H1 (cell line): Measurements from ENCODE around the gene STARD8. TPM values are rescaled to one million over a fixed set of nuclear protein-coding genes. Genes with fewer than 3 reads are reported as not detected.

ENCODE experiments used
- CTCF ChIA-PET: fragments of 300-600 bp; sonication (Branson Sonifier 250); formaldehyde crosslinking; loops from one replicate; lab custom pipeline; 2021; ENCODE audit not compliant: partially characterized antibody; lab: Charles Lee
- POLR2A ChIA-PET: fragments of 300-600 bp; sonication (Branson Sonifier 250); formaldehyde crosslinking; loops from one replicate; lab custom pipeline; 2021; ENCODE audit warnings: inconsistent platforms; ENCODE audit not compliant: partially characterized antibody; lab: Charles Lee
- DNase-seq, 2 experiments: peaks; one replicate each; pipeline versions ENCODE4 v3.0.0 to v3.0.0-alpha.2; 2010 to 2022; ENCODE audit warnings: low spot score in 2 of 2, low read depth in 1 of 2, mixed read lengths in 1 of 2
- FAIRE-seq: peaks from 2 replicates; lab custom pipeline; 2011; peaks lifted over from hg19 to GRCh38; lab: Jason Lieb, UNC
- H2AFZ ChIP-seq: 2 replicates; pipeline ENCODE4 v1.8.1; 2012; ENCODE audit warnings: low read length, inconsistent platforms
- H2AK5ac ChIP-seq: 2 replicates; pipeline ENCODE4 v1.6.1; 2013; ENCODE audit warnings: low read depth, low read length
- H2BK120ac ChIP-seq: replicated peaks from 2 replicates; pipeline ENCODE3; 2013; ENCODE audit warnings: low read depth, low read length, inconsistent platforms
- H2BK12ac ChIP-seq: 2 replicates; pipeline ENCODE4 v1.6.1; 2013; ENCODE audit warnings: low read depth, low read length
- H2BK15ac ChIP-seq: 2 replicates; pipeline ENCODE4 v1.6.1; 2013; ENCODE audit warnings: low read length
- H2BK20ac ChIP-seq: 2 replicates; pipeline ENCODE4 v1.6.1; 2013; ENCODE audit warnings: low read length
- H2BK5ac ChIP-seq: 2 replicates; pipeline ENCODE4 v1.6.1; 2013; ENCODE audit warnings: low read depth, low read length
- H3K14ac ChIP-seq: 2 replicates; pipeline ENCODE4 v1.6.1; 2013; ENCODE audit warnings: inconsistent platforms; ENCODE audit not compliant: insufficient read length
- H3K18ac ChIP-seq: 2 replicates; pipeline ENCODE4 v1.6.1; 2013; ENCODE audit warnings: low read length; ENCODE audit errors: extremely low read depth
- H3K23ac ChIP-seq: 2 replicates; pipeline ENCODE4 v1.6.1; 2013; ENCODE audit warnings: inconsistent platforms; ENCODE audit not compliant: insufficient read length
- H3K23me2 ChIP-seq: 2 replicates; pipeline ENCODE4 v1.6.1; 2013; ENCODE audit warnings: low read depth, low read length
- H3K27ac ChIP-seq: 2 replicates; pipeline ENCODE4 v1.6.1; 2011; ENCODE audit warnings: low read depth, low read length, inconsistent platforms
- H3K27me3 ChIP-seq, 4 experiments: replicated peaks in 1 of 4; 1 replicate in 1 of 4; 2 replicates in 3 of 4; pipeline versions ENCODE4 v1.6.1 to v1.8.1; 2011 to 2013; ENCODE audit warnings: low read length in 3 of 4, mild to moderate bottlenecking in 3 of 4, inconsistent platforms in 2 of 4, mixed read lengths in 2 of 4, moderate library complexity in 1 of 4; ENCODE audit not compliant: control insufficient read depth in 3 of 4, insufficient read depth in 3 of 4; ENCODE audit errors: extremely low read depth in 1 of 4
- H3K36me3 ChIP-seq, 4 experiments: 2 replicates each; pipeline versions ENCODE4 v1.6.1 to v1.8.1; 2011 to 2013; ENCODE audit warnings: mild to moderate bottlenecking in 4 of 4, low read length in 3 of 4, moderate library complexity in 2 of 4, control low read depth in 1 of 4, inconsistent platforms in 1 of 4; ENCODE audit not compliant: insufficient read depth in 4 of 4, control insufficient read depth in 2 of 4
- H3K4ac ChIP-seq: replicated peaks from 2 replicates; pipeline ENCODE3; 2013; ENCODE audit warnings: low read length, low read depth, mixed read lengths, inconsistent platforms; ENCODE audit not compliant: insufficient read length
- H3K4me1 ChIP-seq, 4 experiments: replicated peaks in 1 of 4; 1 replicate in 1 of 4; 2 replicates in 3 of 4; pipeline versions ENCODE4 v1.6.1 to v1.8.1; 2011 to 2013; ENCODE audit warnings: low read length in 3 of 4, inconsistent platforms in 2 of 4, mixed read lengths in 1 of 4; ENCODE audit not compliant: insufficient read depth in 4 of 4, control insufficient read depth in 3 of 4
- H3K4me2 ChIP-seq, 2 experiments: 2 replicates each; pipeline versions ENCODE4 v1.6.1 to v1.8.1; 2011 to 2013; ENCODE audit warnings: low read depth in 2 of 2, low read length in 2 of 2, control low read depth in 1 of 2, inconsistent platforms in 1 of 2, mild to moderate bottlenecking in 1 of 2; ENCODE audit not compliant: insufficient read depth in 1 of 2
- H3K4me3 ChIP-seq, 4 experiments: fragments of 200-600, 300-600 bp in 1 of 4; sonication (generic), shearing (Covaris generic), sonication (Bioruptor Twin) in 1 of 4; 2 replicates each; pipeline versions ENCODE4 v1.5.1 to v1.8.1; 2011 to 2016; ENCODE audit warnings: low read length in 4 of 4, low read depth in 3 of 4, control low read depth in 2 of 4, inconsistent platforms in 2 of 4, mild to moderate bottlenecking in 2 of 4, mixed read lengths in 1 of 4, moderate library complexity in 1 of 4; ENCODE audit not compliant: insufficient read depth in 2 of 4; ENCODE audit errors: extremely low read depth in 1 of 4
- H3K56ac ChIP-seq: replicated peaks from 2 replicates; pipeline ENCODE3; 2013; ENCODE audit warnings: low read depth, mild to moderate bottlenecking, mixed read lengths, low read length, inconsistent platforms; ENCODE audit not compliant: insufficient read length
- H3K79me1 ChIP-seq: 2 replicates; pipeline ENCODE4 v1.6.1; 2013; ENCODE audit warnings: low read depth, low read length, control low read depth
- H3K79me2 ChIP-seq, 2 experiments: 2 replicates each; pipeline versions ENCODE4 v1.6.1 to v1.8.1; 2012 to 2013; ENCODE audit warnings: low read length in 2 of 2, mild to moderate bottlenecking in 2 of 2, inconsistent platforms in 1 of 2; ENCODE audit not compliant: insufficient read depth in 2 of 2, control insufficient read depth in 1 of 2
- H3K9ac ChIP-seq, 4 experiments: replicated peaks in 1 of 4; 1 replicate in 1 of 4; 2 replicates in 3 of 4; pipeline versions ENCODE4 v1.6.1 to v1.8.1; 2011 to 2013; ENCODE audit warnings: low read depth in 3 of 4, low read length in 3 of 4, control low read depth in 2 of 4, mild to moderate bottlenecking in 2 of 4, moderate library complexity in 2 of 4, inconsistent platforms in 1 of 4; ENCODE audit errors: extremely low read depth in 1 of 4
- H3K9me3 ChIP-seq, 2 experiments: 2 replicates each; pipeline versions ENCODE4 v1.6.1 to v1.8.1; 2012 to 2013; ENCODE audit warnings: mild to moderate bottlenecking in 2 of 2, moderate library complexity in 2 of 2, control low read depth in 1 of 2, inconsistent platforms in 1 of 2, low read depth in 1 of 2, low read length in 1 of 2, mixed read lengths in 1 of 2; ENCODE audit not compliant: insufficient read depth in 2 of 2
- H4K20me1 ChIP-seq, 2 experiments: replicated peaks in 1 of 2; 2 replicates each; pipeline versions ENCODE3 to v1.8.1; 2011 to 2013; ENCODE audit warnings: inconsistent platforms in 2 of 2, low read length in 2 of 2, mild to moderate bottlenecking in 1 of 2; ENCODE audit not compliant: insufficient read depth in 2 of 2, control insufficient read depth in 1 of 2
- H4K5ac ChIP-seq: 2 replicates; pipeline ENCODE4 v1.6.1; 2013; ENCODE audit warnings: low read length, low read depth, mixed read lengths, inconsistent platforms; ENCODE audit not compliant: insufficient read length
- H4K8ac ChIP-seq: 2 replicates; pipeline ENCODE4 v1.8.0; 2013; ENCODE audit warnings: mild to moderate bottlenecking, moderate library complexity, low read length, inconsistent platforms; ENCODE audit not compliant: insufficient read depth; ENCODE audit errors: extremely low read depth
- H4K91ac ChIP-seq: replicated peaks from 2 replicates; pipeline ENCODE3; 2013; ENCODE audit warnings: low read length, mixed read lengths, inconsistent platforms; ENCODE audit not compliant: insufficient read length
- CHD2 ChIP-seq: IDR thresholded peaks from 2 replicates; pipeline ENCODE4 v1.6.1; 2012; ENCODE audit warnings: low read length, improper control_type of control experiment
- CTCF ChIP-seq, 3 experiments: IDR thresholded peaks; 1 replicate in 2 of 3; 2 replicates in 1 of 3; pipeline versions ENCODE4 v1.5.1 to v1.6.1; 2011; ENCODE audit warnings: low read length in 3 of 3, mild to moderate bottlenecking in 3 of 3, inconsistent platforms in 2 of 3, low read depth in 1 of 3, moderate library complexity in 1 of 3; ENCODE audit not compliant: insufficient read depth in 1 of 3; ENCODE audit errors: control extremely low read depth in 1 of 3
- GABPA ChIP-seq: IDR thresholded peaks from 2 replicates; pipeline ENCODE4 v1.6.1; 2011; ENCODE audit warnings: mild to moderate bottlenecking, low read length, moderate library complexity, borderline replicate concordance; ENCODE audit not compliant: insufficient read depth
- POLR2AphosphoS5 ChIP-seq: IDR thresholded peaks from 2 replicates; pipeline ENCODE4 v1.6.1; 2011; ENCODE audit warnings: low read depth, low read length
- POU5F1 ChIP-seq: IDR thresholded peaks from 2 replicates; pipeline ENCODE4 v1.6.1; 2011; ENCODE audit warnings: low read depth, mild to moderate bottlenecking, low read length, moderate library complexity
- RFX5 ChIP-seq: IDR thresholded peaks from 2 replicates; pipeline ENCODE4 v1.6.1; 2011; ENCODE audit warnings: low read depth, low read length, improper control_type of control experiment, borderline replicate concordance
- SP1 ChIP-seq: IDR thresholded peaks from 2 replicates; pipeline ENCODE4 v1.6.1; 2011; ENCODE audit warnings: low read depth, low read length
- SP4 ChIP-seq: IDR thresholded peaks from 2 replicates; pipeline ENCODE4 v1.6.1; 2012; ENCODE audit warnings: low read length, inconsistent platforms
- TAF1 ChIP-seq: IDR thresholded peaks from 2 replicates; pipeline ENCODE4 v1.6.1; 2011; ENCODE audit warnings: mild to moderate bottlenecking, low read depth, low read length
- TBP ChIP-seq: IDR thresholded peaks from 2 replicates; pipeline ENCODE4 v1.6.1; 2011; ENCODE audit warnings: low read depth, low read length, improper control_type of control experiment
- WGBS, 2 experiments: shearing (Covaris generic) in 1 of 2; methylation state at CpG; one replicate each; pipeline versions ENCODE4 v1.1.6 to v1.1.7; 2013 to 2015; ENCODE audit warnings: low lambda C conversion rate in 2 of 2, mixed read lengths in 2 of 2, inconsistent platforms in 1 of 2, low coverage in 1 of 2, missing lambda C conversion rate in 1 of 2; ENCODE audit not compliant: insufficient replicate concordance in 2 of 2, insufficient coverage in 1 of 2, insufficient read length in 1 of 2; ENCODE audit errors: extremely low coverage in 1 of 2, missing lambda C conversion rate in 1 of 2; 5-methylcytosine and 5-hydroxymethylcytosine counted together
- polyA plus RNA-seq, 7 experiments: library from polyadenylated mRNA; depleted of rRNA in 3 of 7; stranded (reverse) in 5 of 7; unstranded in 2 of 7; fragments of >200 nt in 5 of 7; fragments of 200-250 nt in 2 of 7; gene quantifications; 1 replicate in 5 of 7; 2 replicates in 1 of 7; 4 replicates in 1 of 7; pipeline versions ENCODE4 v1.2.1 to v1.2.3, GENCODE V29; 2011 to 2013; ENCODE audit warnings: missing spikeins in 2 of 7, mixed read lengths in 2 of 7
- total RNA-seq: library from RNA; stranded (reverse); fragmentation: NEBNext Ultra II Directional; extraction: Animal tissue kit (Norgen Biotek cat#: 25700); gene quantifications from 2 replicates; pipeline ENCODE4 v1.2.1, GENCODE V29; 2021
- TF ChIP-seq, protein P1 (sequence below): IDR thresholded peaks from 2 replicates; pipeline ENCODE4 v1.6.1; 2012; ENCODE audit warnings: low read length, inconsistent platforms

The STARD8 gene
- total and polyA plus RNA-seq, 2 of the 8 experiments (the other 6 are each of a cell fraction or from before 2014, with no cell fraction given), result 1.8 to 3.8 TPM

DNA sequence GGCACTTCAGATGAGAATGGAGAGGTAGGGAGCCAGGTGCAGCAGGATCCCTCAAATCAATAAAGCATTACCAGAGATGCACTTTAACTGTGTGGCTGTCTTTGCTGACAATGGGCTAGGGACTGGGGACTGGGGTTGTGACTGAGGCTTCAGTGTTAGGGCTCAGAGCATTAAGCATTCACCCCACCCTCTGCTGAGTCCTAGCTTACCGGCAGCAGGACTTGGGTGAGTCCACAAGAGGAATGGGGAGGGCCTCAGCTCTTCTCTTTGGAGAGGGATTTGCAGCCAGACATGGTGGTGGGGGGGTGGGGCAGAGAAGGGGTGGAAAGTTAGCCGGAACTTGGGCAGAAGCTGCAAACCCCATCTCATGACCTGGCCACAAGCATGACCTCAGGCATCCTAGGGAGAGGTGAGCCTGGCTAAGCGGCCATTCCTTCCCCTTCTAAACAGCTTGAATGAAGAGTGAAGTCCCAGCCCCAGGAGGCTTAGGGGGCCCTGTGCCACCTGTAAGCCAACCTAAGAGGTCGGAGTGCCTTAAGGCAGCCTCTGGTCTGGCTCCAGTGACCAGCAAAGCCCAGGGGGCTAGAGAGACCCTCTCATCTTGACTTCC, 78.4 kb downstream of the STARD8 start:
- H3K4ac ChIP-seq, result no peak overlapping the region
- H2BK12ac ChIP-seq, result no peak overlapping the region
- H2BK120ac ChIP-seq, result no peak overlapping the region
- ChIA-PET POLR2A (no interaction called here), CTCF (no interaction called here)
- FAIRE-seq (no peak), DNase-seq (no peak)
- H2AFZ ChIP-seq, result no peak overlapping the region
- H3K18ac ChIP-seq, result no peak overlapping the region
- H4K91ac ChIP-seq, result no peak overlapping the region
- no peaks in the 10 kb centered on the region for H3K36me3 ChIP-seq
- H3K27ac ChIP-seq, result no peak overlapping the region
- H2BK20ac ChIP-seq, result no peak overlapping the region
- H2BK15ac ChIP-seq, result no peak overlapping the region
- no peak overlapping the region for H2AK5ac ChIP-seq
- H4K8ac ChIP-seq, result no peak overlapping the region
- H3K9ac ChIP-seq, result no peak overlapping the region
- H3K23me2 ChIP-seq, result no peaks in the 10 kb centered on the region
- H3K79me2 ChIP-seq, result no peaks in the 10 kb centered on the region
- H4K5ac ChIP-seq, result no peak overlapping the region
- no peak overlapping the region for H3K4me2 ChIP-seq
- H4K20me1 ChIP-seq, result no peaks in the 10 kb centered on the region
- H3K27me3 ChIP-seq, result no peaks in the 10 kb centered on the region
- no CpG with 5 or more reads among the region's 4 CpGs for WGBS, 2 experiments
- no peaks in the 10 kb centered on the region for H3K9me3 ChIP-seq
- H3K4me1 ChIP-seq, result no peaks in the 10 kb centered on the region
- H2BK5ac ChIP-seq, result no peak overlapping the region
- no peak overlapping the region for H3K14ac ChIP-seq
- H3K23ac ChIP-seq, result no peak overlapping the region
- H3K79me1 ChIP-seq, result no peaks in the 10 kb centered on the region
- no peak overlapping the region for H3K56ac ChIP-seq
- no peak overlapping the region for H3K4me3 ChIP-seq
- TF ChIP-seq TBP (no peak), CHD2 (no peak), GABPA (no peak), POLR2AphosphoS5 (no peak), POU5F1 (no peak), TAF1 (no peak), RFX5 (no peak), SP1 (no peak), CTCF (IDR thresholded peaks at IDR 0.05; ENCODE audit: control extremely low read depth in 1 of 3, insufficient read depth in 1 of 3, low read depth in 1 of 3, low read length in 3 of 3) (no peak), SP4 (no peak)
- TF ChIP-seq, protein P1, sequence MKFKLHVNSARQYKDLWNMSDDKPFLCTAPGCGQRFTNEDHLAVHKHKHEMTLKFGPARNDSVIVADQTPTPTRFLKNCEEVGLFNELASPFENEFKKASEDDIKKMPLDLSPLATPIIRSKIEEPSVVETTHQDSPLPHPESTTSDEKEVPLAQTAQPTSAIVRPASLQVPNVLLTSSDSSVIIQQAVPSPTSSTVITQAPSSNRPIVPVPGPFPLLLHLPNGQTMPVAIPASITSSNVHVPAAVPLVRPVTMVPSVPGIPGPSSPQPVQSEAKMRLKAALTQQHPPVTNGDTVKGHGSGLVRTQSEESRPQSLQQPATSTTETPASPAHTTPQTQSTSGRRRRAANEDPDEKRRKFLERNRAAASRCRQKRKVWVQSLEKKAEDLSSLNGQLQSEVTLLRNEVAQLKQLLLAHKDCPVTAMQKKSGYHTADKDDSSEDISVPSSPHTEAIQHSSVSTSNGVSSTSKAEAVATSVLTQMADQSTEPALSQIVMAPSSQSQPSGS, result no peak
